Measurements from ENCODE around the gene HELQ.
"Not testable (repeated sequence)": the region's sequence is repeated elsewhere in the genome, so short reads cannot be mapped to it uniquely, and the experiment has no call there.

Gene HELQ

DNA sequence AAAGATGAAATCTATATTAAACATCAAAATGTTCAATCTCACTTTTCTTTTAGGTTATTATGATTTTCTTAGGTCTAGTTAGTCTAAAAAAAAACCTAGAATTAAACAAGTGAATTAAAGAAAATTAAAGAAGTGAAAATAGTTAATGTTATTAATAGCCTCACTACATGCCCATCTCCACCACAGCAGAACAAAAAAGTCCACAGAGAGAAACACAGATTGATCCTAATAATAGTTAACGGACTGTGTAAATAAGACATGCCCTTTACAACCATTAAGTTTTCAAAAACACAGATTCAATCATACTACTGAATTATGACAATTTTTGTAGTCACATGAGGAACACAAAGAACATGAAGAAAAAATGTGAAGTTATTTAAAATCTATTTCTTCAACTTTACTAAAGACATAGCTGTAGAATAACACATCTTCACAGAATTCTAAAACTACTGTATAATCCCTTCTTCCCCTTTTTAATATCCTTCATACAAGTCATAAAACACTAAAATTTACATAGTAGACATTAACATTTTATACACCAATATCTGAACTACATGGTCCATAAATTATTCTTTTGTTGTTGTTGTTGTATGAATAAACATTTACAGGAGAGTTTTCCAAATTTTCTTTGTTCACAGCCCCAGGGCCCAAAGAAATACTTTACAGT is 15.3 kb downstream of the HELQ start:
- DNase-seq (ENCODE audit: low spot score) = no peak

DNA sequence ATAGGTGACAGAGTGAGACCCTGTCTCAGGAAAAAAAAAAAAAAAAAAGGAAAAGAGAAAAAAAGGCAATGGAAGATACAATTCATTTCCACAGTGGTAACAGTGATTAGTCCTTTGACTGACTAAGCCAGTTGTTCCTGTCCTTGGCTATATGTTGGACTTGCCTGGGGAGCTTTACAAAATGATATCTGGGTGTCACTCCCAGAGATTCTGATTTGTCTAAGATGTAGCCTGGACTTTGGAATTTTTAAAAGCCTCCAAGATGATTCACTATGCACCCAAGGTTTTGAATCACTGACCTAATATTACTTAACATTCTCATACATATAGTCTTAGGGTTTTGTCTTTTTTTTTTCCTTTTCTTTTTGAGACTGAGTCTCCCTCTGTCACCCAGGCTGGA is 16.9 kb downstream of the HELQ start:
- no peak for DNase-seq (ENCODE audit: low spot score)

DNA sequence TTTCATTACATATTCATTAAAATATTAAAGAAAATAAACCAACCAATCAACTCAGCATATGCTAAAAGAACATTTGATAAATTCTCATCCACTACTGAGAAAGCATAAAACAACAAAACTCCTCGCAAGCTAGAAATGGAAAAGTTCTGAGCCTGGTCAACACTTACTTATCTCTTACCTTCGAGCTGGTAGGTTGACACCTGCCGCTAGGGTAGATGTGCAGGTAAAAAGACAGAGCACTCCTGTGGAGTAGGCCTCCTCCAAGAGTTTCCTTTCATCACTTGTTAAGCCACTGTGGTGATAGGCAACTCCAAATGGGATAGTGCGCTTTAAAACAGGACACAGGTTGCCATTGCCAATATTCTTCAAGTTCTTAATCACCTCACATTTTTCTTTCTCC is 18.9 kb downstream of the HELQ start:
- no peak for DNase-seq (ENCODE audit: low spot score)

DNA sequence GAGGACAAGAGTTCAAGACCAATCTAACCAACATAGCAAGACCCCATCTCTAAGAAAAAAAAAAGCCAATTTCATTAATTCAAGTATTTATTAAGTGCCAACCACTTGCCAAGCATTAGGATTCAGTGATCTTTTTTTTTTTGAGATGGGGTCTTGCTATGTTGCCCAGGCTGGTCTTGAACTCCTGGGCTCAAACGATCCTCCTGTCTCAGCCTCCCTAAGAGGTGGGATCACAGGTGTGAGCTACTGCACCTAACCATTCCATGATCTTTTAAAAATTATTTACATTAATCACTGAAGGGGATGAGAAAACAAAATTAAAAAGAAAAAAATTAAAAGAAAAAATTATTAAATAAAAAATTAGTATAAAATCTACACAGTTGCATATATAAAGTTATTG is 24.4 kb downstream of the HELQ start:
- no peak for DNase-seq (ENCODE audit: low spot score)

DNA sequence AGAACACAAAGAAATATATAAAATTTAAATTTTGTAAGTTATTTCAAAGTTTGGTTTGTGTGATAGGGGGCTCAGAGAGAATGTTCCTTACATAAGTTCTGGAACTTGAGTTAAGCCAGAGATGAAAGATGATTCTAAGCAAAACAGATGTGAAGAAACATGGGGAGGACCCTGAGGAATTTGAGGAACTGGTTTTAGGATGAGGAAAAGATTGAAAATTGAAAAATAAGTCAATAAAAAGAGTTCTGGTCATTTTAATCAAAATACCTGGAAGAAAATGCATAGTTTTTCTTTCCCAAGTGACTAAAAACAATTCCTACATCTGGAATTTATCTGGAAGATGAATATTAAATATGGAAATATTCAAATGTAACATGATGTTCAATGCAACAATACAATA is 37.4 kb downstream of the HELQ start:
- DNase-seq (ENCODE audit: low spot score) = no peak

DNA sequence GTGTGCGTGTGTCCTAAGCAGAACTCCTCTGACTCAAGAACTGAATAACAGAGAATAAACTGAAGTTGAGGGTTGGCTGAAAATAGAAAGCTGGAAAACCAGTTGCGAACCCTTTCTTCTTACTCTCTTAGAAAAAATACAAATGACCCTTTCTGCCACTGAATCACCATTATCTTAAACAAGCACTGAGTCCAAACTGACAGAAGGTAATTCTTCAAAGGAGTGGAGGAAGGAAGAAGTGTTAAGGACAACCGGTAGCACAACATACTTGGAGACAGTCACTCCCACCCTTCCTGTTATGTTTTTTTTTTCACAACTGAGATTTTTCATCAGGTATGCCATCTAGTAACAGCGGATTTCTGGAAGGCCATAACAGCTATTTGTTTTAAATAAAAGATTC is 38.1 kb downstream of the HELQ start:
- no peak for DNase-seq (ENCODE audit: low spot score)

DNA sequence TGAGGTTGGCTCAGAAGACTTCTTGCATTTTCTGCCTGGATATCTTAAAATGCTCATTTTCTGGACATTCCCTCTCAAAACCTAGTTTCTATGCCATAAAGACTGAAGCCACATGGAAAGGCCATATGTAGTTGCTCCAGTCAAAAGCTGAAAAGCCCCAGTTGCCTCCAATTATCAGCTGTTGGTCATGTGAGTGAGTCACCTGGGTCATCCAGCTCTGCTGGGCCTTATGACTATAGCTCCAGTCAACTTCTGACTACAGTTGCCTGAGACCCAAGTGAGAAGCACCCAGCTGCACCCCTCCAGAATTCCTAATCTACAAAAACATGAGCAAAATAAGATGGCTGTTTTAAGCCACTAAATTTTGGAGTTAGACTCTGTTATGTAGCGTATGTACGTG is 41.9 kb downstream of the HELQ start:
- DNase-seq (ENCODE audit: low spot score) = no peak

DNA sequence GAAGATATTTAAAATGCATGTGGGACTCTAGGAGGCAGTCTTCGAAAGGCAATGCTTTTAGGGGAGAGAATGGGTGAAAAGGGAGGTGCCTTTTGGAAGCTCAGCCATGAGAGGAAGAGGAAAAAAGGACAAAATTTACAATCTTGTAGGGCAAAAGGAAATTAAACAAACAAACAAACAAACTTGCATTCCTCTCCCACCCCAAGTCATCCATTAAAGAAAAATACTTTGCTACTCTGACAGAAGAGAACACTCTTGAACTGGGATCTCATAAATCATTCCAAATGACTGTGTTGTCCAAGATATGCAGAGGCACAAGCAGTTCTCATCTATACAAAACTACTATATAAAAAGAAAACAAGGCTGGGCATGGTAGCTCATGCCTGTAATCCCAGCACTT is 46.7 kb downstream of the HELQ start:
- DNase-seq (ENCODE audit: low spot score) = no peak

DNA sequence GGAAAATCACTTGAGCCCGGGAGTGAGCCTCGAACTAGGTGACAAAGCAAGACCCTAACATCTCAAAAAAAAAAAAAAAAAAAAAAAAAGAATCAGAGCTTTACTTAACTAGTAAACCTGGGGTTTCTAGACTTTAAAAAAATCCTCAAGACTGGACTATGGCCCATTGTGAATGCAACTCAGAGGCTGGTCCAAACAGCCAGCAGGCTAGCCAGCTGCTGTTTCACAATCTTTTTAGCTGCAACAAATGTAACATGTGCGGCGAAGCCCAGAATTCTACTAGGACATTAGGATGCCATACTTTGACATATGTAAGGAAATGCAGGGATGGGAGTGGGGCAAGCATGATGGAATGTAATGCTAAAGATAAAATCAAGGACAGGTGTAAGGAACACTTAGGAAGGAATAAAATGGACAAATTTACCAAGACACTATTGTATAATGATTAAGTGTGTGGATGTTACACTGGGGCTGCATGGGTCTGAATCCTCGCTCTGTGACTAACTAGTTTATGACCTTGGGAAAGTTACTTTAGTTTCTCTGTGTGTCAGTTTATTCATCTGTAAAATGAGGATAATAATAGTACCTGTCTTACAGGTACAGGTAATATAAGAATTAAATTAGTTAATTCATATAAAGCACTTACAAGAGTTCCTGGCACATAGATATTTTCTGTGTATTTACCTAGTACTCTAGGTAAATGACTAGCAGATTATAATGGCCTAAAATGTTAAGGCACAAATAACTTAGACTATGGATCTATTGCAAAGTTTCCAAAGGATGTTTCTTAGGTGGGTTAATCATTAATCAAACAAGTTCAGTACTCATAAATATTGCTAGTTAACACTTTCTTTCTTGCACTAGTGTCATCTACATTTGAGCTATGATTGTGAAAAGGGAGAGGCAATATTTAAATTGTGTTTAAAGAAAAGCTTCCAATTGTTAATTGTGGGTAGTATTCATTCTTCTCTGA is 49.5 kb downstream of the HELQ start:
- no peak for DNase-seq (ENCODE audit: low spot score)

DNA sequence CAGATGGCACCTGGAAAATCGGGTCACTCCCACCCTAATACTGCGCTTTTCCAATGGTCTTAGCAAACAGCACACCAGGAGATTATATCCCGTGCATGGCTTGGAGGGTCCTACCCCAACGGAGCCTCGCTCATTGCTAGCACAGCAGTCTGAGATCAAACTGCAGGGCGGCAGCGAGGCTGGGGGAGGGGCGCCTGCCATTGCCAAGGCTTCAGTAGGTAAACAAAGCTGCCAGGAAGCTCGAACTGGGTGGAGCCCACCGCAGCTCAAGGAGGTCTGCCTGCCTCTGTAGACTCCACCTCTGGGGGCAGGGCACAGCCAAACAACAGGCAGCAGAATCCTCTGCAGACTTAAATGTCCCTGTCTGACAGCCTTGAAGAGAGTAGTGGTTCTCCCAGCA is 57.5 kb downstream of the HELQ start:
- not testable (repeated sequence) for DNase-seq (ENCODE audit: low spot score)

DNA sequence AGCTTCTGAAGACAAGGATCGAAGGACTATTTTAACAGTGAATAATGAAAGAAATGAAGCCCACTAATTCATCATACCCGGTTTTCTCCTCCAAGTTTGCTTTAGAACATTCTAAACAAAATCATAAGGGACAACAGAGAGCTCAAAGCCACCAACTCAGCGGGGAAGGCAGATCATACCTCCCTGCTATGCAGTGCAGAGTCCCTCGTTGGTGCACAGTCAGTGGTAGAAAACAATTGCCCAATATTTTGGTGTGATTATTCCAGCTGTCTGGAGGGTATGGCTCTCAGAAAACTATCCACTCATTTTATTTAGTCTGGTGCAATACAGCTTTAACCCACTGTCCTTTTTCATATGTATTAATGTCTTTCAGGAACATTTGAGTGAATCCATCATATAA is 61.7 kb downstream of the HELQ start:
- no peak for DNase-seq (ENCODE audit: low spot score)

DNA sequence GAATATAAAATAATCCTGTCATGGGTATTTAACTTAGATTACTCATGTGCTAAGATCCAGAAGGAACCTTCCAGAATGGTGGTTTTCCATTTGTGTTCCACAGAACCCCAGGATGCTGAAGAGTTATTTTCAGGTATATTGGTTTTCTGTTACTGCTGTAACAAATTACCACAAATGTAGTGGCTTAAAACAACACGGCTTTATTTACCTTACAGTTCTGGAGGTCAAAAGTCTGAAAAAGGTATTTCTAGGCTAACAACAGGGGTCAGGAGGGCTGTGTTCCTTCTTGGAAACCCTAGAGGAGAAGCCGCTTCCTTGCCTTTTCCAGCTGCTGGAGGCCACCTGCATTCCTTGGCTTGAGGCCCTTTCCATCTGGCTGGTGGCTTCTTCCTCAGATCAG is 63.1 kb downstream of the HELQ start:
- DNase-seq (ENCODE audit: low spot score) = no peak

DNA sequence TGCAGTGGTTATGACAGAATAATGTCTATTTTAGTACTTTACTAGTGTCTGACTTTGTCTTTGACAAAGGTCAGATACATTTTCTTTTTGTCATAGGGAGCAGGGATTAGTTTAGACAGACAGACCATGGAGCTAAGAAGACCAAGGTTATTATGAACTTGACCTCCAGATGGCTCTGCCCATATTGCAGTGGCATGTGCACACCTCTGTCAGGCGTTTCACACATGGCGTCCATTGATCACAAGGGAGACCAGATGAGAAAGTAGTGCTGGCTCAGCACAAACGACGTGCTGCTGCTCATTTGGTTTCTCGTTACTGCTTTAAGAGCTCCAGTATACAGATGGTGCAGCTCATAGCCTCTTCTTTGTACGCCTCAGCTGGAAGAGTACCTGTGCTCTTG is 64.7 kb downstream of the HELQ start:
- DNase-seq (ENCODE audit: low spot score) = no peak

DNA sequence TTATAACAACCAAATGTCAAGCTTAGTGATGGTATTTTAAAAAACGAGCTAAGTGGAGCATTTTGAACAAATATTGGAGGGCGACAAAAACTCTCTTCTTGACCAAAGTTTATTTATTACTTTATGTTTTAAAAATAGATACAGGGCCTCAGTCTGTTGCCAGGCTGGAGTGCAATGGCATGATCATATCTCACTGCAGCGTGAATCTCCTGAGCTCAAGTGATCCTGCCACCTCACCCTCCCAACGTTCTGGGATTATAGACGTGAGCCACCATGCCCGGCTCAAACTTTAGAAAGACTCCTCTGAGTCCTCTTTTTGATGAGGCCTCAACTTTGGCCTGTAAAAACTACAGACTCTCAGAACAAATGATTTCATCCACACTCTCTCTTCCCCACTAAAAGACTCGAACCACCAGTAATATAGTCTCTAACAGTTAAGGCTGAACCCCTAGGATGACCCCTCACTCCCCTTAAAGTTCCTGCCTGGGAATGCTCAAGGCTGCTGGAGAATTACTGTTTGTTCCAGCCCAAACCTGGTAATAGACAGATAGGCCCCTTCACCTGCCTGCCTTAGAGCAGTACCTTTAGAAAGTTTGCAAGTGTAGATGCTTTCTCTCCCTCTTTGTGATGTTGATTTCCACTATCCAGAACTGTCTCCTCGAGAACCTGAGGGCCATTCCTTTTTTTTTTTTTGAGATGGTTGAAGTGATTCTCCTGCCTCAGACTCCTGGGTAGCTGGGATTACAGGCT is 65.7 kb downstream of the HELQ start:
- DNase-seq (ENCODE audit: low spot score) = no peak

DNA sequence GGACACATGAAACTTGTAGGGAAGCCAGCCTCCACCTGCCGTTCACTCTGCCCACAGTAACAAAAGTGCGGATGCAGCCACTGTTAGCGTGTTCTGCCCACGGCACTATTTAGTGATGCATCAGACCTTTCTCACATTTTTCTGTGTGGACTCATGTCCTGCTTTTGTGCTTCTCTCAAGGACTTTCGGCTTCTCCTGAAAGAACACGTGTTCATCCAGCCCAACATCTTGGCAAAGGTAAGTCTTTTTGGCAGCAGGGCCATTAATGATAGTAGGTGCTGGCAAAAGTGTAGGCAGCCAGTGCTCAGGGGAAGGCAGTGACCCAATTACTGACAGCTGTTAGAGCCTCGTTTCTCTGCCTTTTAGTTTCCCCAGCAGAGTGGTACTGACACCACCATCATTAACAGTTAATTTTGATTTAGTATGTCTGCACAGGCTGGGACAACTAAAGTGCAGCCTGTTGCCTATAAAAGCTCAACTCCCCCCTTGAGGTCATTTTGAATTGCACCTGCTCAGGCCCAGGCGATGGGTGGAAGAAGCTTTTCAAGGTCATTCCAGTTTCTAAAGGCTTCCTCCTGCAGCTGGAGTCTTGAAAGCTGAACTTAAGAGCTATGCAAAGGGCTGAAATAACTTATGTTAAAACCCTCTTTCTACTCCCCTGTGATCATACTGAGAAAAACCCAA is 66.4 kb downstream of the HELQ start:
- DNase-seq (ENCODE audit: low spot score) = no peak

DNA sequence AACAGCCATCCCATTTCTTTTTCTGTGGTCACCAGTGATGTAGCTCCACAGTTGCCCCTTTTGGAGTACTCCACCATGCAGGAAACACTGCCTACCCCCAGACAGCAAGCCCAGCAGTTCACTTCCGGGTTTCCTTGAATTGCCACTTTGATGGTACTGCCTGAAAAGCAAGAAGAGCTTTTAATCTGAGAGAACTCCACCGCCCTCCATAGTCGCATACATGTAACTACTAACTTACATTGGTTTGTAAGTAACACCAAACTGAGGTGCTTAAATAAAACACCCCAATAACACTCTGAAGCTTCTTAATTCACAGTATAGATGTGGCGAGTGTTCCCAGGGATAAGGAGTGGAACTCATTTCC is 67.3 kb downstream of the HELQ start:
- peak; percentile 22 for DNase-seq (ENCODE audit: low spot score)

DNA sequence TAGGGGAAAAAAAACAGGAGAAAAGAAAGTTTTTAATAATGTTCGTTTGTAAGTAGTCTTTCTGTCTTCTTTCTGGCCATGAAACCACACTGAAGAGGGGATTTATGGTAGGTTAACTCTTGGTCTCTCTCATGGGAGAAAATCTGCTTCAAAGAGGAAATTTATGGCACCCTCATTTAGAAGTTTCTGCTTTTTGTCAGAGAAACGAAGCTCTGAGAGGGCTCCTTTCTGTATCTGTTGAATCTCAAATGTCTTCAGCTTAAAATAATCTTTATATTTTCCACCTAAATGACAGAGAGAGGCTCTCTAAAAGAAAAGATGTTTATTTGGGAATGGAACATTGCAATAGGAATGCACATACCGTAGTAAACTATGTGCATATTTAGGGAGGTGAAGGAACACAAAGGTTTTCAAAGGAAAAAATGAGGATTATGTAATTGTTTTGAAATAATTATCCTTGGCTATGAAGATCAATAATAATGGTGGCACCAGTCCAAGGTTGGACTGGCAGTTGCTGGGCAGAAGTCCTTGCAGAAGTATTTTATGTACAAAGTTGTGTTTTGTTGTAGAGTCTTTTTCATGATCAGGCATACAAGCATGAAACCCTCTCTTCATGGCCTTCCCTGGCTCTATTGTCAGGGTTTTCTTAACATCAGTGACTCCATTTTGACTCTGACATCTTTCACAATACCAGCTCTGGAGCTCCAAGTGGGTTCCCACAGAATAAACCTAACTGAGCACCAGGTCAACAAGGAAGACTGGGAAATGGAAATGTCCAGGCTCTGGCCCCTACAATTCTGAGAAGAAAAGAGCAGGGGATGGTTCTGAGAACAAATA is 67.9 kb downstream of the HELQ start:
- no peak for DNase-seq (ENCODE audit: low spot score)

DNA sequence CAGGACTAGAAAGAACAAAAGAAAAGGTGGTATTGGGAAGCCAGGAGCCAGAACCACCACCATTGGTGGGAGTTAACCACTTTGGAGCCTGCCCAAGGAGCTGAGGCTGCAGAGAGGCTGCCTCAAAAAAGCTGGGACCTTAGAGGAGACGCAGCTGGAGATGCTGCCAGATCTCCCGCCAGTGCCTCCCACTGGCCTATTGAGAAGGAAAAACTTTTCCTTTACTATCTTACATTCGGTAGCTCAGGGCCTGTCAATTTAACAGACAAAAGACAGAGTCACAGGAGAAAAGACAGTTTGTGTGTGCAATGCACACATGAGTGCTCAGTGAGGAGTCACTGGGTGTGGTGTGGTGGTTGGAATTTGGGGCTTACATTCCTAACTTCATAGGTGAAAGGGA is 68.6 kb downstream of the HELQ start:
- no peak for DNase-seq (ENCODE audit: low spot score)

DNA sequence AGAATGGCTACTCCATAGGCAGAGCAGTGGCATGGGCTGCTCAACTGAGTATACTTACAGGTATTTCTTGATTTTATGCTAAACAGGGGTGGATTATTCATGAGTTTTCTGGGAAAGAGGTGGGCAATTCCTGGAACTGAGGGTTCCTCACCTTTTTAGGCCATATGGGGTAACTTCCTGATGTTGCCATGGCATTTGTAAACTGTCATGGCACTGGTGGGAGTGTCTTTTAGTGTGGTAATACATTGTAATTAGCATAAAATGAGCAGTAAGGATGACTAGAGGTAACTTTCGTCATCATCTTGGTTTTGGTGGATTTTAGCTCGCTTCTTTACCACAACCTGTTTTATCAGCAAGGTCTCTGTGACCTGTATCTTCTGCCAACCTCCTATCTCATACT is 72.8 kb downstream of the HELQ start:
- DNase-seq (ENCODE audit: low spot score) = no peak

DNA sequence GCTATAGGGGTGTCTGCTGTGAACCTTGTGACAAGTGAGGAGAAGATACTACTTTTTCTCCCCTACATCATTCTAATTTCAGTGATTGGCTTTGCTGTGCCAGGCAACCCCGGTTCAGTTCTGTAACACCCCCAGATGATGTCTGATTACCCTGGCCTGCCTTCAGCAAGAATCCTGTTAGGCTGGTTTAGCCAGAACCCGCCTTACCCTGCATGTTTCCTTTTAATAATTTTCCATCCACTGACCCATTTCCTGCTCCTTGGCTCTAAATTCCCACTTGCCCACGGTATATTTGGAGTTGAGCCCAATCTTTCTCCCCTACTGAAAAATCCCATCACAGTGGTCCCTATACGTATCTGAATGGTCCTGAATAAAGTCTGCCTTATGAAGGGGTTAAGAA is 74.5 kb downstream of the HELQ start:
- DNase-seq (ENCODE audit: low spot score) = no peak

DNA sequence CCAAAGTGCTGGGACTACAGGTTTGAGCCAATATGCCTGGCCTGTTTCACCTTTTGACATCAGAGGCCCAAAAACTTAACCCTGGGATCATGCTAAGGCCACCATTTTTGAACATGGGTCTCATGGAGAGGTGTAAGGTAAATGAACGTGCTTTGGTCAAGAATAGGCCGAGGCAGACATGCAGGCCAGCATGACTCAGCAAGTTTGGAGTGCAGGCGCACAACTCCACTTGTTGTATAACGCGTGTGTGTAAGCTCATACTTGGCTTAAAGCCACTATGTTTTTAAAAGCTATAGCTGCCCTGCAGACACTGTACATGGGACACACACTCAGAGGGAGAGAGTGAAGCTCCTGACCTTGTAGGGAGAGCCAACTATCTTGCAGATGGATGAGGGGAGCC is 77.2 kb downstream of the HELQ start:
- no peak for DNase-seq (ENCODE audit: low spot score)
